ENCODE data around the gene RNFT2. TPM values are rescaled to one million over a fixed set of nuclear protein-coding genes. Genes with fewer than 3 reads are reported as not detected.

Gene RNFT2
- total RNA-seq, 1 experiment from 2014 or later: 21.1 TPM

DNA sequence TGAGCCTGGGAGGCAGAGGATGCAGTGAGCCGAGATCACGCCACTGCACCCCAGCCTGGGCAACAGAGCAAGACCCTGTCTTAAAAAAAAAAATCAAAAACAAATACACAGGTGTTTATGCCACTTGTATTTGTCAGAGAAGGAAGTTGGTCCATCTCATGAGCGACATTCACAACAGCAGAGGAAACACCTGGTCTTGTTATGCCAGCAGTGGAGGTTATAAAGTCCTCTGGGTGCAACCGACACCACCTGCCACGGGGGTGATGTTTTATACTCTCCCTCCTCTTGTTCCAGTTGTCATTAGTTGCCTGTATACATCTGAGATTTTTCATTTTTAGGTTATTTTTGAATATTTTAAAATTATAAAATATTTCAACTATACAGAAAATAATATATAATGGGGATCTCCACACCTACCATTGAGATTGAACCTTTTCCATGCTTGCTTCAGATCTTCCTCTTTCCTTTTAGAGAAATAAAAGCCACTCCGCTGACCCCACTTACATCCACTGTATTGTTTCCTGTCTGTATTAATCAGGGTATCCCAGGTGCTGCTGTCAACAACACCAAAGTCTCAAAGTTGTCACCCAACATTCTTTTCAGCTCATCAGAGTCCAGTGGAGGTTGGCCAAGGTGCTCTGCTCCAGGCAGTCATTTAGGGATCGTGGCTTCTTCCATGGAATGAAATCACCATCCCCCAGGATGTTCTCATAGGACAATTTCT lies 65.1 kb downstream of the RNFT2 start:
- TF ChIP-seq EZH2 (IDR thresholded peaks at IDR 0.05; ENCODE audit: low read depth): no peak
- TF ChIP-seq, protein P1, sequence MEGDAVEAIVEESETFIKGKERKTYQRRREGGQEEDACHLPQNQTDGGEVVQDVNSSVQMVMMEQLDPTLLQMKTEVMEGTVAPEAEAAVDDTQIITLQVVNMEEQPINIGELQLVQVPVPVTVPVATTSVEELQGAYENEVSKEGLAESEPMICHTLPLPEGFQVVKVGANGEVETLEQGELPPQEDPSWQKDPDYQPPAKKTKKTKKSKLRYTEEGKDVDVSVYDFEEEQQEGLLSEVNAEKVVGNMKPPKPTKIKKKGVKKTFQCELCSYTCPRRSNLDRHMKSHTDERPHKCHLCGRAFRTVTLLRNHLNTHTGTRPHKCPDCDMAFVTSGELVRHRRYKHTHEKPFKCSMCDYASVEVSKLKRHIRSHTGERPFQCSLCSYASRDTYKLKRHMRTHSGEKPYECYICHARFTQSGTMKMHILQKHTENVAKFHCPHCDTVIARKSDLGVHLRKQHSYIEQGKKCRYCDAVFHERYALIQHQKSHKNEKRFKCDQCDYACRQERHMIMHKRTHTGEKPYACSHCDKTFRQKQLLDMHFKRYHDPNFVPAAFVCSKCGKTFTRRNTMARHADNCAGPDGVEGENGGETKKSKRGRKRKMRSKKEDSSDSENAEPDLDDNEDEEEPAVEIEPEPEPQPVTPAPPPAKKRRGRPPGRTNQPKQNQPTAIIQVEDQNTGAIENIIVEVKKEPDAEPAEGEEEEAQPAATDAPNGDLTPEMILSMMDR (conservative IDR thresholded peaks at IDR 0.05): no peak
- ChIA-PET POLR2A (ENCODE audit: unreplicated experiment) (no interaction called here), CTCF (no interaction called here)
- Histone ChIP-seq H3K9me3 (ENCODE audit: insufficient read depth, low read depth) (no peaks in the 10 kb centered on the region), H3K79me2 (ENCODE audit: low read depth) (no peaks in the 10 kb centered on the region), H3K9me2 (ENCODE audit: insufficient read depth) (no peaks in the 10 kb centered on the region), H3K27ac (no peak overlapping the region), H3K4me1 (replicated peaks; ENCODE audit: insufficient read depth) (no peaks in the 10 kb centered on the region), H4K20me1 (ENCODE audit: insufficient read depth) (no peaks in the 10 kb centered on the region), H2AFZ (no peak overlapping the region), H3K27me3 (ENCODE audit: insufficient read depth, low read depth) (no peaks in the 10 kb centered on the region), H3F3A (ENCODE audit: insufficient read depth, low read depth) (no peaks in the 10 kb centered on the region), H3K4me2 (no peak overlapping the region), H3K4me3 (no peak overlapping the region), H3K36me3 (ENCODE audit: low read depth) (no peaks in the 10 kb centered on the region)
- intact Hi-C loops (cut with micrococcal nuclease; ENCODE audit: unreplicated experiment): no loop called here
- BruUV-seq (replicated peaks): no TSS peak
- no peak for DNase-seq

DNA sequence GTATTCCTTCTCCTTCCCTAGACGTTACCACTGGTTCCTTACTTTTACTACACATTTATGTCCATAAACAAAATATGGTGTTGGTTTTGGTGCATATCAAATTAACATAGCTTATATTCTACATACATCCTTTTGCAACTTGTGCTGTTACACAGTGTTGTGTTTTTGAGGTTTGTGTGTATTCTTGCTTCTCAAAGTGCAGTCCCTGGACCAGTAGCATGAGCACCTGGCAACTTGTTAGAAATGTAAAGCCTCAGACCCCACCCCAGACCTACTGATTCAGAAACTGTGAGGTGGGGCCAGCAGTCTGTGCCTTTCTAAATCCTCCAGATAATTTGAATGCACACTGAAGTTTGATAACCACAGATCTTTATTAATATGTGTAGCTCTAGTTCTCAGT lies 65.9 kb downstream of the RNFT2 start:
- Histone ChIP-seq H3K79me2 (ENCODE audit: low read depth) (no peaks in the 10 kb centered on the region), H3K9me2 (ENCODE audit: insufficient read depth) (no peaks in the 10 kb centered on the region), H3K27me3 (ENCODE audit: insufficient read depth, low read depth) (no peaks in the 10 kb centered on the region), H3K36me3 (ENCODE audit: low read depth) (no peaks in the 10 kb centered on the region), H3K27ac (no peak overlapping the region), H2AFZ (no peak overlapping the region), H3K4me2 (no peak overlapping the region), H4K20me1 (ENCODE audit: insufficient read depth) (no peaks in the 10 kb centered on the region), H3F3A (ENCODE audit: insufficient read depth, low read depth) (no peaks in the 10 kb centered on the region), H3K4me3 (no peak overlapping the region), H3K4me1 (replicated peaks; ENCODE audit: insufficient read depth) (no peaks in the 10 kb centered on the region), H3K9me3 (ENCODE audit: insufficient read depth, low read depth) (no peaks in the 10 kb centered on the region)
- DNase-seq: no peak
- CTCF ChIA-PET: no interaction called here
- POLR2A ChIA-PET (ENCODE audit: unreplicated experiment): no interaction called here
- intact Hi-C loops (cut with micrococcal nuclease; ENCODE audit: unreplicated experiment): no loop called here
- no peak for TF ChIP-seq EZH2 (IDR thresholded peaks at IDR 0.05; ENCODE audit: low read depth)
- TF ChIP-seq, protein P1 (conservative IDR thresholded peaks at IDR 0.05): no peak
- no TSS peak for BruUV-seq (replicated peaks)

DNA sequence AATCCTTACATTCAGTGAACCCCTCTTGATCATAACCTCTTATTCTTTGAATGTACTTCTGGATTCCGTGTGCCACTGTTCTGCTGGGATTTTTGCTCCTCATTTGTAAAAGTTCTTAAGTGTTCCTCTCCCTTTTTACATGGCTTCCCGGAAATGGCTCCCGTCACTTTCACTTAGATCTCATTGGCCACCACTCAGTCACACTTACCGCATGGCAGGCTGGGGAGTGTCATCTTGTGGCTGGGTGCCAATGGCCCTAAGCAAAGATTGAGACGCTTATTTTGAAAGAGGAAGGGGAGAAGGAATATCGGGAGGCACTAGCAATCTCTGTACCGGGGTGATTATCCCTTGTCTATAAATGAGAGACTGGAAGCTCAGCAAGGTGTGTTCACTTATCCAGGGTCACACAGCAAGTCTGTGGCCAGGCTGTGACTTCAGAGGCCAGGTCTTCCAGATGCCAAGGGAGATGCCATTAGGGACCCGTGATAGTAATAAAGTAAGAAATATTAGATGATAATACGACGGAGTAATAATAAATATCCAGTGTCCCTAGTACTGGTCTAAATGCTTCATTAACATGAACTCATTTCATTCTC lies 68.8 kb downstream of the RNFT2 start:
- H3F3A ChIP-seq (ENCODE audit: insufficient read depth, low read depth): no peaks in the 10 kb centered on the region
- POLR2A ChIA-PET (ENCODE audit: unreplicated experiment): no interaction called here
- no peak overlapping the region for H2AFZ ChIP-seq

More for the DNA sequence above, 68.8 kb downstream of the RNFT2 start:
- Histone ChIP-seq H3K4me3 (no peak overlapping the region), H3K79me2 (ENCODE audit: low read depth) (no peaks in the 10 kb centered on the region), H3K27me3 (ENCODE audit: insufficient read depth, low read depth) (no peaks in the 10 kb centered on the region), H4K20me1 (ENCODE audit: insufficient read depth) (no peaks in the 10 kb centered on the region), H3K27ac (no peak overlapping the region), H3K9me3 (ENCODE audit: insufficient read depth, low read depth) (no peaks in the 10 kb centered on the region), H3K4me1 (replicated peaks; ENCODE audit: insufficient read depth) (no peaks in the 10 kb centered on the region), H3K4me2 (no peak overlapping the region), H3K36me3 (ENCODE audit: low read depth) (no peaks in the 10 kb centered on the region), H3K9me2 (ENCODE audit: insufficient read depth) (no peaks in the 10 kb centered on the region)
- BruUV-seq (replicated peaks): no TSS peak
- intact Hi-C loops (cut with micrococcal nuclease; ENCODE audit: unreplicated experiment): no loop called here
- TF ChIP-seq, protein P1 (conservative IDR thresholded peaks at IDR 0.05): no peak
- TF ChIP-seq EZH2 (IDR thresholded peaks at IDR 0.05; ENCODE audit: low read depth): no peak
- CTCF ChIA-PET: no interaction called here
- no peak for DNase-seq
